GM12878 (cell line): ENCODE results near the gene CCDC82. TPM values are rescaled to one million over a fixed set of nuclear protein-coding genes. Genes with fewer than 3 reads are reported as not detected.

Experiments
- ASH2L ChIP-seq: fragments of 300-600, 200-600 bp; sonication (generic); IDR thresholded peaks from 2 replicates; pipeline ENCODE4 v1.6.1; 2017; ENCODE audit warnings: low read depth, mild to moderate bottlenecking, borderline replicate concordance
- CHD4 ChIP-seq: fragments of 200-600 bp; sonication (generic); IDR thresholded peaks from 2 replicates; pipeline ENCODE4 v1.6.1; 2016; ENCODE audit warnings: mild to moderate bottlenecking
- E2F4 ChIP-seq: IDR thresholded peaks from 2 replicates; pipeline ENCODE4 v1.6.1; 2012; ENCODE audit warnings: low read depth, low read length, improper control_type of control experiment
- ELK1 ChIP-seq: IDR thresholded peaks from 2 replicates; pipeline ENCODE4 v1.6.1; 2012; ENCODE audit warnings: low read depth, low read length, improper control_type of control experiment
- EZH2 ChIP-seq: IDR thresholded peaks from 2 replicates; pipeline ENCODE4 v1.6.1; 2012; ENCODE audit warnings: low read depth, mild to moderate bottlenecking, control low read depth, inconsistent platforms, low read length, borderline replicate concordance; ENCODE audit not compliant: control insufficient read depth
- FOXM1 ChIP-seq: IDR thresholded peaks from 2 replicates; pipeline ENCODE4 v1.6.1; 2012; ENCODE audit warnings: low read depth, mild to moderate bottlenecking, inconsistent platforms, low read length, moderate library complexity
- GABPA ChIP-seq: IDR thresholded peaks from 2 replicates; pipeline ENCODE4 v1.6.1; 2014; ENCODE audit warnings: antibody characterized with exemption, low read depth, mild to moderate bottlenecking, inconsistent platforms
- HCFC1 ChIP-seq: fragments of 150-350 bp; IDR thresholded peaks from 2 replicates; pipeline ENCODE4 v1.6.1; 2014; ENCODE audit warnings: low read length
- HDAC2 ChIP-seq: fragments of 200-600 bp; sonication (generic); IDR thresholded peaks from 2 replicates; pipeline ENCODE4 v1.6.1; 2017
- IRF3 ChIP-seq: fragments of 450-650 bp; IDR thresholded peaks from 2 replicates; pipeline ENCODE4 v1.6.1; 2014; ENCODE audit warnings: mild to moderate bottlenecking
- JUND ChIP-seq: IDR thresholded peaks from 2 replicates; pipeline ENCODE4 v1.6.1; 2012; ENCODE audit warnings: low read depth, mild to moderate bottlenecking, low read length, improper control_type of control experiment, moderate library complexity
- KAT2A ChIP-seq: conservative IDR thresholded peaks from 2 replicates; pipeline ENCODE4 v1.6.1; 2011; ENCODE audit warnings: low read depth, low read length; ENCODE audit not compliant: control insufficient read depth
- MEF2B ChIP-seq: fragments of 450-650 bp; IDR thresholded peaks from 2 replicates; pipeline ENCODE4 v1.6.1; 2018; ENCODE audit warnings: mild to moderate bottlenecking, moderate library complexity; ENCODE audit not compliant: partially characterized antibody, poor library complexity, severe bottlenecking
- NBN ChIP-seq: fragments of 450-650 bp; IDR thresholded peaks from 2 replicates; pipeline ENCODE4 v1.6.1; 2016
- NFYA ChIP-seq: IDR thresholded peaks from 2 replicates; pipeline ENCODE4 v1.6.1; 2011; ENCODE audit warnings: low read depth, mild to moderate bottlenecking, low read length, improper control_type of control experiment, borderline replicate concordance
- NRF1 ChIP-seq: conservative IDR thresholded peaks from 2 replicates; pipeline ENCODE4 v1.6.1; 2011; ENCODE audit warnings: mild to moderate bottlenecking, low read depth, low read length, improper control_type of control experiment
- PKNOX1 ChIP-seq: fragments of 450-650 bp; IDR thresholded peaks from 2 replicates; pipeline ENCODE4 v1.6.1; 2016; ENCODE audit warnings: mild to moderate bottlenecking
- RELB ChIP-seq: fragments of 450-650 bp; IDR thresholded peaks from 2 replicates; pipeline ENCODE4 v1.6.1; 2017; ENCODE audit warnings: low read depth, mild to moderate bottlenecking, moderate library complexity
- SIN3A ChIP-seq: IDR thresholded peaks from 2 replicates; pipeline ENCODE4 v1.6.1; 2012; ENCODE audit warnings: low read depth, low read length, improper control_type of control experiment
- SIX5 ChIP-seq: IDR thresholded peaks from 2 replicates; pipeline ENCODE4 v1.6.1; 2011; ENCODE audit warnings: mild to moderate bottlenecking, low read depth, low read length, moderate library complexity; ENCODE audit not compliant: severe bottlenecking
- SP1 ChIP-seq: IDR thresholded peaks from one replicate; pipeline ENCODE4 v1.6.1; 2011; ENCODE audit warnings: low read depth, low read length
- STAT3 ChIP-seq: IDR thresholded peaks from 2 replicates; pipeline ENCODE4 v1.6.1; 2011; ENCODE audit warnings: low read depth, low read length, improper control_type of control experiment
- TAF1 ChIP-seq: IDR thresholded peaks from 2 replicates; pipeline ENCODE4 v1.6.1; 2011; ENCODE audit warnings: mild to moderate bottlenecking, low read depth, low read length, borderline replicate concordance
- TARDBP ChIP-seq: IDR thresholded peaks from 2 replicates; pipeline ENCODE4 v1.6.1; 2016; ENCODE audit warnings: borderline replicate concordance
- polyA plus RNA-seq, 11 experiments: library from polyadenylated mRNA; depleted of rRNA in 4 of 11; unstranded in 6 of 11; stranded (reverse) in 5 of 11; fragments of >200 nt; fragmentation: Nextera tagmentation in 4 of 11; fragmentation: Illumina TruSeq in 1 of 11; extraction: Ambion mirVana in 4 of 11; extraction: Trizol in 1 of 11; gene quantifications; 1 replicate in 1 of 11; 2 replicates in 10 of 11; pipeline versions ENCODE4 v1.2.1 to v1.2.3, GENCODE V29; 2011 to 2016; ENCODE audit warnings: inconsistent platforms in 2 of 11, missing spikeins in 2 of 11, low read depth in 1 of 11
- total RNA-seq, 4 experiments: library from RNA; depleted of rRNA in 3 of 4; stranded (reverse); fragments of >200 nt in 3 of 4; fragmentation: Illumina TruSeq in 1 of 4; extraction: Trizol in 1 of 4; gene quantifications; 2 replicates each; pipeline versions ENCODE4 v1.2.1 to v1.2.3, GENCODE V29; 2013 to 2021

The CCDC82 gene
- total and polyA plus RNA-seq, 10 of the 15 experiments (the other 5 are each of a cell fraction or from before 2014, with no cell fraction given): 15.2 to 62.4 (median 28.8) TPM

- peak; percentile 78; the same call in 1 of the 2 replicates for TF ChIP-seq SIN3A
- TF ChIP-seq NBN: peak; percentile 41; the same call in 1 of the 2 replicates
- no peak for TF ChIP-seq IRF3
- TF ChIP-seq TAF1: no peak
- TF ChIP-seq JUND: no peak
- TF ChIP-seq MEF2B: no peak
- TF ChIP-seq ASH2L: no peak
- TF ChIP-seq HCFC1: no peak
- no peak for TF ChIP-seq NFYA
- no peak for TF ChIP-seq ELK1
- peak; percentile 58 for TF ChIP-seq NRF1
- TF ChIP-seq EZH2: no peak
- no peak for TF ChIP-seq TARDBP
- no peak for TF ChIP-seq PKNOX1
- TF ChIP-seq HDAC2: no peak
- no peak for TF ChIP-seq E2F4
- no peak for TF ChIP-seq CHD4
- TF ChIP-seq SP1: no peak
- TF ChIP-seq SIX5: no peak
- TF ChIP-seq FOXM1: peak; percentile 76
- peak; percentile 75 for TF ChIP-seq RELB
- TF ChIP-seq KAT2A: no peak
- no peak for TF ChIP-seq GABPA
- TF ChIP-seq STAT3: no peak
Measured at GRCh38 chr11:96342961-96343711, 46.6 kb downstream of the CCDC82 start, which contains the start of gene MAML2 (continued).
